Tibial nerve (tissue), 4 donors: ENCODE results near the gene DCUN1D3.

ENCODE experiments used
- CTCF ChIP-seq, 5 experiments: fragments of 200-600 bp in 3 of 5; fragments of 450-650 bp in 2 of 5; sonication (generic) in 3 of 5; IDR thresholded peaks; one replicate each; pipeline ENCODE4 v1.5.1; 2016 to 2019; ENCODE audit warnings: antibody characterized with exemption in 5 of 5, mild to moderate bottlenecking in 3 of 5, moderate library complexity in 2 of 5
- EP300 ChIP-seq, 2 donors: sonication (generic); formaldehyde crosslinking; IDR thresholded peaks; one replicate each; pipeline ENCODE4 v1.6.1; 2017; ENCODE audit warnings: antibody characterized with exemption in 2 of 2, mild to moderate bottlenecking in 1 of 2
- POLR2A ChIP-seq, 2 donors: fragments of 450-650 bp; IDR thresholded peaks; one replicate each; pipeline ENCODE4 v1.6.1; 2017; ENCODE audit warnings: antibody characterized with exemption in 2 of 2, mild to moderate bottlenecking in 2 of 2, moderate library complexity in 2 of 2

- TF ChIP-seq CTCF (IDR thresholded peaks at IDR 0.05) (no peak), EP300 (IDR thresholded peaks at IDR 0.05) (no peak), POLR2A (IDR thresholded peaks at IDR 0.05) (no peak)
Observed at GRCh38 chr16:20839504-20839903, 60.7 kb downstream of the DCUN1D3 start.
